Thyroid gland (tissue), 4 donors: ENCODE measurements around the gene PLEKHG7.

ENCODE experiments used
- POLR2A ChIP-seq, 2 donors: fragments of 450-650 bp; IDR thresholded peaks; one replicate each; pipeline ENCODE4 v1.6.1; 2017; ENCODE audit warnings: antibody characterized with exemption in 2 of 2, mild to moderate bottlenecking in 2 of 2, moderate library complexity in 1 of 2
- TF ChIP-seq, protein P1 (sequence below), 6 experiments: fragments of 200-600 bp in 3 of 6; fragments of 450-650 bp in 3 of 6; sonication (generic) in 3 of 6; IDR thresholded peaks; one replicate each; pipeline ENCODE4 v1.5.1; 2016 to 2019; ENCODE audit warnings: antibody characterized with exemption in 6 of 6, mild to moderate bottlenecking in 2 of 6, inconsistent platforms in 1 of 6, moderate library complexity in 1 of 6

- TF ChIP-seq, protein P1, sequence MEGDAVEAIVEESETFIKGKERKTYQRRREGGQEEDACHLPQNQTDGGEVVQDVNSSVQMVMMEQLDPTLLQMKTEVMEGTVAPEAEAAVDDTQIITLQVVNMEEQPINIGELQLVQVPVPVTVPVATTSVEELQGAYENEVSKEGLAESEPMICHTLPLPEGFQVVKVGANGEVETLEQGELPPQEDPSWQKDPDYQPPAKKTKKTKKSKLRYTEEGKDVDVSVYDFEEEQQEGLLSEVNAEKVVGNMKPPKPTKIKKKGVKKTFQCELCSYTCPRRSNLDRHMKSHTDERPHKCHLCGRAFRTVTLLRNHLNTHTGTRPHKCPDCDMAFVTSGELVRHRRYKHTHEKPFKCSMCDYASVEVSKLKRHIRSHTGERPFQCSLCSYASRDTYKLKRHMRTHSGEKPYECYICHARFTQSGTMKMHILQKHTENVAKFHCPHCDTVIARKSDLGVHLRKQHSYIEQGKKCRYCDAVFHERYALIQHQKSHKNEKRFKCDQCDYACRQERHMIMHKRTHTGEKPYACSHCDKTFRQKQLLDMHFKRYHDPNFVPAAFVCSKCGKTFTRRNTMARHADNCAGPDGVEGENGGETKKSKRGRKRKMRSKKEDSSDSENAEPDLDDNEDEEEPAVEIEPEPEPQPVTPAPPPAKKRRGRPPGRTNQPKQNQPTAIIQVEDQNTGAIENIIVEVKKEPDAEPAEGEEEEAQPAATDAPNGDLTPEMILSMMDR (IDR thresholded peaks at IDR 0.05), result no peak
- no peak for TF ChIP-seq POLR2A (IDR thresholded peaks at IDR 0.05)
These were observed 37.6 kb downstream of the PLEKHG7 start for GRCh38 chr12:92740411-92740810.
